ENCODE results near the gene CCDC61.

The CCDC61 gene

DNA sequence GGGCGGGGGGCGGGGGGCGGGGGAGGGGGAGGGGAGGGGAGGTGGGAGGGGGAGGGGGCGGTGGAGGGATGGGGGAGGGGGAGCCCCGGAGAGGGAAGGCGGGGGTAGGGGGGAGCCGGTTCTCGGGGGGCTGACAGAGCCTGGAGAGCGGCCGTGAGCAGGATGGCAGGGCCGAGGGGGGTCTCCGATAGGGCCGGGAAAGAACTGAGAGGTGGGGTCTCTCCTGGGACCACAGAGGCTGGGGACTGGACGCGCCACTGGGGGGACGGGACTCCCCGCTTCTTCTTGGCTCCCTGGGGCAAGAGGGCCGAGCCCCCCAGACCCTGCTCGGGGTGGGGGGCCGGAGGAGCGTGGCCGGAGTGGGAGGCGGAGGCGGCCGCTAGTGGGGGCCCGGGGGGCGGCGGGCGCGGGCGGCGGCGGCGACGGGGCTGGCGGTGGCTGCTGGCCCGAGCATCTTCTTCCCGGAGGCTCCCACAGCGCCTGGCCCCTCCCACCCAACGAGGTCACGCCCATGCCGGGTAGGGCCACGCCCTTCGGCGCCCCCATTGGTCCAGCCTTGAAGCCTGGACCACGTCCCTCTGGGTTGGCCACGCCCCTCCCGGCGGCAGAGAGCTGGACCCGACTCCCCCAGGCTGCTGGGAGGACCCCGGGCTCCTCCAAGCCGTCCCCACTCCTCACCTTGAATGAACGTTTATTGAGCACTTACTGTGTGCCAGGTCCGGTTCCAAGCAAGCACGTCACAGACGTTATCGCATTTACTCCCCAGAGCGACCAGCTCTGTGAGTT is 21.5 kb upstream of the CCDC61 start, which contains the start of gene NOVA2:
Gene NOVA2 (minus strand): TSS at position 313 of the 786 bp plus-strand sequence. CDS start 514 bp downstream, outside the sequence.
- DNase-seq, result peak; percentile 56 to 59

DNA sequence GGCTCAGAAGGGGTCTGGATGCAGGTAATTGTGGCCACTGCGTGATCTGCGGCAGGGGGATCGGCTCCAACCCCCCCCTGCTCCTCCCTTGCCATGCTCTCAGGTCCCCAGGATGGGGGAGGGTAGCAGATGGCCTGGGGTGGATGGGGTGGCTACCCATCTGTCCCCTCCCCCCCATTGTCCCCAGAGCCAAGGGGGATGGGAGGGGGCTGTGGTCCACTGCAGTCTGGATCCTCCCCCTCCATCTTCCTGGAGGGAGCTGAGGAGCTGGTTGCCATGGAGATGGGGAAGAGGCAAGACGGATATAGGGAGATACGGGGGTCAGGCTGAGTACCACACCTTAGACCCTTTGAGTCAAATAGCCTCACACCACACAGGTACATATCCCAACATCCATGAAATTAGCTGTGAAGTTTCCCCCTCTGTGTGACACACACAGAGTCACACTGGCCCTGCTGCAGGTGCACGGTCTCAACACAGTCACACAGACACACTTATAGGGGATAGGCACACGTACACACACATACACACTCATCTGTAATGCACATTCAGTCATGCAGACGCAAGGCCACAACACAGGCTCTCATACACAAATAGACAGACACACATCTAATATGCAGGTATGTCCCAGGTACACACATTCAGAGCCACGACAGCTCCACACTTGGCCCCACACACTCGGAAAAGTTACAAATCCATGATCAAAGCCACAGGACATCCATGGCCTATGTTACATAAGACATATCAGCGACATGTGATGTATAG is 19.8 kb upstream of the CCDC61 start:
- DNase-seq, result no peak

DNA sequence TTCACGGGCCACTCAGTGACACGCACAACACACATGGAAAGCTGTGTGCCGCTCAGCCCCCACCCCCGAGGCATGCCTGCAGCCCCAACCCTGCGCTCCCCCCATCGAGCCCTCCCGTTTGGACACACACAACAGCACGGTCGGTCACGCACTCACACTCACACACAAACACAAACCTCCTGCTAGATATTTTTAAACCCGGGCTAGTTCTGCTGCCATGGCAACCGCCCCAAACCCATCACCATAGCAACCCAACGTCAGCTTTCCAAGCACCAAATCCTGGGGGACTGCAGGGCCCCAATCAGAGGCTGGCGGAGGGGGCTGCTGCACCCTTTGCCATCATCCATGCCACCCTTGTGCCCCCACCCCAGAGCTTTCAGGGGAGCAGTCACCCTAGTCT is 19.1 kb upstream of the CCDC61 start:
- no peak for DNase-seq

DNA sequence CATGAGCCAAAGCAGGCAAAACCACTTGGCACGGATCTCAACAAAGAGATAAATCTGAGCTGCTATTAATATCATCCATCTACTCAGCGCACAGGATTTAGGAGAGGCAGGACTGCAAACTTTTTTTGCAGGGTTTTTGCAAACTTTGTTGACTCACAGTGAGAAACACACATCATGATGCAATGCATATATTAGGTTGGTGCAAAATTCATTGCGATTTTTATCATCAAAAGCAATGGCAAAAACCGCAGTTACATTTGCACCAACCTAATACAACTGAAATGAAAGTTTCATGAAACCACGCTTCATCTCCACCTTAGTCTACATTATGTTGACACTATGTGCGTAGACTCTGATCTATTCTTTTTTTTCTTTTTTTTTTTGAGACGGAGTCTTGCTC is 17.1 kb upstream of the CCDC61 start:
- DNase-seq, result no peak

DNA sequence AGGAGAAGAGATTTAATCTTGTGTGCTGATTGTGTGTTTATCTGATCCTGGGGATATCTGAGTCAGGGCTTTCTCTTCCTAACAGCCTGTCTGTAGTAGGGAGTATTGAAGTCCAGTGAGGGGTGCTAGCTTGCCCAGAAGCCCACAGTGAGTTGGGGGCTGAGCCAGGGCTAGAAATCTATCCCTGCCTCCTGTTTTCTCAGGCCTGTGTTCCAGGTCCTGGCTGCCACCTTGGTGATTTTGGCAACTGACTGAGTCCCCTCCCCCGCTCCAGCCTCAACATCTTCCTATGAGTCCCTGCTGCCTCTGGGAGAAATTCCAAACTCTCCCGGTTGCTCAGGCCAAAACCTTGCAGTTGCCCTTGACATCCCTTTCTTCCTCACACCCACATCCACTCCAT is 13.9 kb upstream of the CCDC61 start:
- no peak for DNase-seq

DNA sequence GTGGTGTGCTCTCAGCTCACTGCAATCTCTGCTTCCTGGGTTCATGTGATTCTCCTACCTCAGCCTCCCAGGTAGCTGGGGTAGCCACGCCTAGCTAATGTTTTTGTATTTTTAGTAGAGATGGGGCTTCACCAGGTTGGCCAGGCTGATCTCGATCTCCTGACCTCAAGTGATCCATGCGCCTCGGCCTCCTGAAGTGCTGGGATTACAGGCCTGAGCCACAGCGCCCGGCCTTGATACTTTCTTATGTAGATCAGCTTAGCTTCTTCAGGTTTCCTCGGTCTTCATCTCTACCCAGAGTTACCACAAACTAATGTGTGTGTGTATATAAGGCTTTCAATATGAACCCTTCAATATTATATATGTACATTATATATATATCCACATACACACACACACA is 9.9 kb upstream of the CCDC61 start:
- DNase-seq, result no peak

DNA sequence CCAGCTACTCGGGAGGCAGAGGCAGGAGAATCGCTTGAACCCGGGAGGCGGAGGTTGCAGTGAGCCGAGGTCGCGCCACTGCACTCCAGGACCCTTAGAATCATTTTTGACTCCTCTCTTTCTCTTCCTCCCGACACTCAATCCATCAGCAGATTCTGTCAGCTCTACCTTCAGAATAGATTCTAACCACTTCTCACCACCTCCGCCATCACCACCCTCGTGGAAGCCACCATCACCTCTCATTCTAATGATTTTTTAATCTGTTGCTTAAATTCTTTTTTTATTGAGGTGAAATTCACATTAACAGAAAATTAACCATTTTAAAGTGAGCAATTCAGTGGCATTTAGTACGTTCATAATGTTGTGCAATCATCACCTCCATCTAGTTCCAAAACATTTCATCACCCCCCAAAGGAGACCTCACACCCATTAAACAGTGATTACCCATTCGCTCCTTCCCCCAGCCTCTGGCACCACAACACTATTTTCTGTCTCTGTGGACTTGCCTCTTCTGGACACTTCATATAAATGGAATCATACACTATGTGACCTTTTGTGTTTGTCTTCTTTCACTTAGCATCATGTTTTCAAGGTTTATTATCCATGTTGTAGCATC is 5.0 kb upstream of the CCDC61 start:
- no peak for DNase-seq

DNA sequence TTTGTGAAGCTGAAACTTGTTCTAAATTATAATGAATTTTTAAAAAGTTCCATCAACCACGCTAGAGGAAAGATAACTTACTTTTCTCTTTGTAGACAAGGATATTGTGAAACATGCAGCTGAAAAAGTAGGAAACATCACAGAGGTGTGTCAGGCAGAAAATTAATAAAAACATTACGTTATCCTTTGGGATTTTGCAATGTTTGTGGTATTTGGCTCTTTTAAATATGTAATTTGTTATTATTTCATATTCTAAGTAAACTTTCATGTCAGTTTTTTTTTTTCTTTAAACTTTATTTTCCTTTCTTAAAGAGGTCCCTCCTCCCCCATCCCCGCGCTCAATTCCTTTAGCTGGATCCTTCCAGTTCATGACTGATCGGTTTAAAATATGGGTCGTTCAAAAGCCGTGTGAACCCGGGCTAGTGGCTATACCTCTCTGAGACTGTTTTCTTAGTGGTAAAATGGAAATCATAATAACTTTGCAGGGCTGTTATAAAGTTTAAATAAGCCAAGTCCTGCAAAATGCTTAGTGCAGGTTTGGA is 740 bp upstream of the CCDC61 start:
- DNase-seq, result no peak

DNA sequence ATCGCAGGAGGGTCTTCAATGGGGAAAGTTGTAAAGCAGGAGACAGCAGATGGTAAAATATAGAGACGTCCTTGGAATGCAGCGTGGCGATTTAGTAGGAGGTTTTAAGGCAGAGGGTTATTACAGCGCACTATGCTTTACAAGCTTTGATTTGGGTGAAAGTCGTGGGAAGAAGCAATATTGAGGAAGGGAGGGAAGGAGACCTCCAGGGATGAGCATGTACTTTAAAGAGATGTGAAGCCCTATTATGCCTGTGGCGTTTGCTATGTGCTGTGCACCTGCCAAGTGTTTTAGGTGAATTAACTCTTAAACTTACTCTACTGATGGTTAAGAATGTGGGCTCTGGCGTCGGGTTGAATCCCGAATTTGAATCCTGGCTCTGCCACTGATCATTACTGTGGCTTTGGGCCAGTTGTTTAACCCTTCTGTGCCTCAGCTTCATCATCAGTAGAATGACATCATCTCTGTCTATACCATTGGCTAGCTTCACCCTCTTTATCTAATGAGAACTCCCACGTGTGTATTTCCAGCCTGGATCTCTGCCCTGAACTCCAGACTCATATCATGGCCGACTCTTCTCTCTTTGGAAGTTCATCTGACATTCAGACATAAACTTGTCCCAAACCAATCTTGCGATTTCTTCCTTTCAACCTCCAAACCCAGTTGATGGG is 583 bp downstream of the CCDC61 start:
- no peak for DNase-seq

DNA sequence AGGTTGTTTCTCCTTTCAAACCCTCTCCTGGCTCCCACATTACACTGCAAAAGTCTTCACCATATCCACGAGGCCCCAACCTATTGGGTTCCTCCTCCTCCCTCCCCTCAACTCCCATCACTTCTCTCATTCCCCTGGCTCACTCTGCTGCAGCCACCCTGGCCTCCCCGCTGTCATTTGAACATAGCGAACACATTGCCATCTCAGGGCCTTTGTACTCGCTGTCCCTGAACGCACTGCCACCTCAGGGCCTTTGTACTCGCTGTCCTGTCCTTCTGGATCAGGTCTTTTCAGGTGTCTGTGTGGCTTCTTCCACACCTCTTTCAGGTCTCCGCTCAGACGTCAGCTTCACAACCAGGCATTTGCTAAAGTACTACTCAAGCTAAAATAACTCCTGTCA is 1.7 kb downstream of the CCDC61 start:
- no peak for DNase-seq

DNA sequence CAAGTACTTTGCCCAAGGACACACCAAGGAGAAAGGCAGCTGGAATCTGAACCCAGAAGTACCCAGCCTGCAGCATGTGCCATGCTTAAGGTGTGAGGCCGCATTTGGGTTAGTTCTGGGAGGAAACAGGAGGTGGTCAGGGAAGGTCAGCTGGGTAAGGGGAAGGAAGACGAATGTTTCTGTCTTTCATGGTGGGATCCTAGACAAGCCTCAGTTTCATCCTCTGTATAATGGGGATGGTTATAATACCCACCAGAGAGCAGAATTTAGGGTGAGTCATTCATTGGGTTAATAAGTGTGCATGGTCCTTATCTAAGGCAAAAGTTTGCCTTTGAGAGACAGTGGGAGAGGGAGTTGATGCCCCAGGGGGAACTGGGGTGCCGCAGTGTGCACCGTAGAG is 3.6 kb downstream of the CCDC61 start:
- DNase-seq, result no peak

DNA sequence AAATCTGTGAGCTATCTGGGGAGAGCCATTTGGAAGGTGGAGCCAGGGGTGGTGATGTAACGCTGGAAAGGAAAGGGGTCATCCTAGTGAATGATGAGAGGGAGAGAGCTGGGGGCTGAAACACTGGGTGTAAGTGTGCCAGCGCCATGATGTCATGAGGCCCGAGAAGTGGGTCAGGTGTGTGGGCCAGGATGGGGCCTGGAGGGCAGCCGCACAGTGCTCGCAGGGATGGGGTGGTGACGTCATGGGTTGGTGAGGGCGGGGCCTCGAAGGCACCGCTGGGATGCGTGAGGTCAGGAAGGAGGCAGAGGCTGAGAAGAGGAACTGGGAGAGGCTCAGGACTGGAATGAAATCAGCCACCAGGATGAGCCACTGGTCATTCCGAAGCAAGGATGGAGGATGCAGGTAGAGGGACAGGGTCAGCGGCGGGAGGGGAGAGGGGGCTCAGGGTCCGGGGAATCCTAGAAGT is 4.4 kb downstream of the CCDC61 start:
- no peak for DNase-seq

DNA sequence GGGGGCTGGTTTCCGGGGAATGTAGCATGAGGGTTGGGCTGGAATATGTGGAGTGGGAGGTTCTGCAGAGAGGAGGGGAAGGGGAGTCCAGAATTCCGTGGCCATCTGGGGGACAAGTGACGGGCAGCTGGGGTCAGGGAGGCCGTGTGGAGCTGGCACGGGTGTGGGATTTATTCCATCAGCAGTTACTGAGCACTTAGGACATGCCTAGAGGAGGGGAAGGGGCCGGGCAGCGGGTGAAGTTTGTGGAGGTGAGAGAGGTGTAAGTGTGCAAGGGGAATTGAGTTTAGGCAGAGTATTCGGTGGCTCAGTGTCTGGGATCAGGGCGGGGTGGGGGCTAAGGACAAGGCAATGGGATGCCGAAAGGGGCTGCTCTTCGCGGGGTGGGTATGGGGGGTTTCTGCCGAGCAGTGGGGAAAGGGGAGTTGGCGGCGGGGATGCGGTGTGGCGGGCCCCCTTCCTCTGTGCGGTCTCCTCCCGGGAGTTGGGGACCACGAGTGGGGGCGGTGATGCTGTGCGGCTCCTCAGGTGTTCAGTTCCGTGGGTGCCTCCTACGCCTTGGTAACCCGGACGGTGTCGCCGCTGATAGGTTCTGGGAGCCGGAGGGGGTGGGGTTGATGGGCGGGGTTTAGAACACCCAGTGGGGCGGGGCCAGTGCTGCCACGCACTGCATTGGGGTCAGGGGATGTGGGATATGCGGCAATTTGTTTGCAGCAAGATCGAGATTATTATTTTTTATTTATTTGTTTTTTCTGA is 5.4 kb downstream of the CCDC61 start:
- peak; percentile 10 to 13 for DNase-seq

DNA sequence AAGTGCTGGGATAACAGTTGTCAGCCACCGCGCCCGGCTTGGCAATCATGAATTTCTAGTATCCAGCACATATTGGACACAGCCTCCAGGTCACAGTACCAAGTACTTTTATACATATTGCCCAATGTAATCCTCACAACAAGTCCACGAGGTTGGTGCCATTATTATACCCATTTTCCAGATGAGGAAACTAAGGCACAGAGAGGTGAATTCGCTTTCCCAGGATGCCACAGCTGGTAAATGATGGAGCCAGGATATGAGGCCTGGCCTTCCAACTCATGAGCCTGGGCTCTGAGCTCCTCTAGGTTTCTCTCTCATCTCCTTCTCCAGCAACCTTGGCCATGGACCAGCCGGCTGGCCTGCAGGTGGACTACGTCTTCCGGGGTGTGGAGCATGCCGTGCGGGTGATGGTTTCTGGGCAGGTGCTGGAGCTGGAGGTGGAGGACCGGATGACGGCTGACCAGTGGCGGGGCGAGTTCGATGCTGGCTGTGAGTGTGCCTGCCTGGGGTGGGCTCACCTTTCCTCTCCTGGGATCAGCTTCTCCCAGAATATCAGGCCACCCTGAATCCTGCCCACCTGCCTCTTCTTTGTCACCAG is 7.5 kb downstream of the CCDC61 start:
- DNase-seq, result no peak

DNA sequence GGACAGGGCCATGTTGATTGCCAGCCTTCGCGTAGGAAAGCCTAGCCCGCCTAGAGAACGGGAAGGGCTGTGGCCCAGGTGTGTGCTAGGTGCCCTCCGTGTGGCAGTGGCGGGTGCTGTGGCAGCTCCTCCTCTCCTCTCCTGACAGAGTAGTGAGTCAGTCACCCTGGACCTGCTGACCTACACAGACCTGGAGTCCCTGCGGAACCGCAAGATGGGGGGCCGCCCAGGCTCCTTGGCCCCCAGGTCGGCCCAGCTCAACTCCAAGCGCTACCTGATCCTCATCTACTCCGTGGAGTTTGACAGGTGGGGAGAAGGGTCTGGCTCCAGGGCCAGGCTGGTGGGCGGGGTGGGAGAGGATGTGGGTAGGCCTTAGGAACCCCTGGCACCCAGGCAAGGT is 11.1 kb downstream of the CCDC61 start:
- DNase-seq, result no peak

DNA sequence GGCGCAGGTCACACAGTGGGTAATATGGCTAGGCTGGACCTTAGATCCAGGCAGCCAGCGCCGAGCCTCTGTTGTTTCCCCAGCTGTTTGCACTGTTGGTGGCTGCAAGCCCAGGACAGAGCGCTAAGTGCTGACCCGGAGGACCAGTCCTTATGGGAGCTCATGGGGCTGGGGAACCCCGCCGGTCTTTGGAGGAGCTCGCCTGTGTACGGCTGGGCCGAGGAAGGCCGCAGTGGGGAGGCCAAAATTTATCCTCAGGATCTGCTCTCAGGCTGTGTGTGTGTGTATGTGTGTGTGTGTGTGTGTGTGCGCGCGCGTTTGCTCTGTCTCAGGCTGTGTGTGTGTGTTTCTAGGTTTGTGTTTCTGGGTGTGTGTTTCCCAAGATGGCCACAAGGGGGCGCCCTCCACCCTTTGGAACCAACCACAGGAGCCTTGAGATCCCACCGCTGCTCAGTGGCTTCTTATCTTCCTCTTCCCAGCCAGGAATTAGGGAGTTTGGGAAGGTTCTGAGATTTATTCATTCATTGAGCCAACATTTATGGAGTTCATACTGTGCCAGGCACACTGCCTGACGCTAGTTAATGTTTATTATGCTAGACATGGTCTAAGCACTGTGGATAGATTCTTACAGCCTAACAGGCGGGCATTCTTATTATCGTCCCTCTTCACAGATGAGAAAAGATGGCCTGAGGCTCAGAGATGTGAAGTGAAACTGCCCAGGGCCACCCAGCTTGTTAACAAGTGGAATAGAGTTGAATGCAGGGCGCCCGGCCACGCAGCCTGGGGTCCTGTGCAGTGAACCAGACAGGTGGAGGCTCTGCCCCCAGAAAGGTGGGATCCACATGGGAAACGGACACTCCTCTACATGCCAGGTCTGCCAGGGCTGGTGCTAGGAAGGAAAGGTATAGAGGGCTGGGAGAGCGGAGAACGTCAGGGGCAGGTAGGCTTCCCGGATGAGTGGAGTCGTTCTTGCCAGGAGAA is 14.6 kb downstream of the CCDC61 start:
- peak; percentile 57 to 68 for DNase-seq

DNA sequence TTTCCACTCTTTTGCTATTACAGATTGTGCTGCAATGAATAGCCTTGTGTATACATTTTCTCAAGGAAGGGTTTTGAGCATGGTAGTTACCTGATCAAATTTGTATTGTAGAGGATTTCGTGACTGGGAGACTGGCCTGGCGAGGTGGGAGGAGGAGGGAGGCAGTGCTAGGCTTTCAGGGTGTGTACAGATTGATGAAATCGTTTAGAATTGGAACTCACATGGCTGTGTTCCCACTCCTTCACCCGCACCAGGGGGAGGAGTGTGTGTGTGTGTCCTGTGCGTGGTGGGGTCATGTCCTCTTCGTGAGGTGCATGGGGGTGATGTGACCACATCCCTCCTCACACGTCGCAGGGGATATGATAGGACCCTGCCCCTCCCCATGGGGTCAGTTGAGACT is 19.3 kb downstream of the CCDC61 start:
- DNase-seq, result no peak

DNA sequence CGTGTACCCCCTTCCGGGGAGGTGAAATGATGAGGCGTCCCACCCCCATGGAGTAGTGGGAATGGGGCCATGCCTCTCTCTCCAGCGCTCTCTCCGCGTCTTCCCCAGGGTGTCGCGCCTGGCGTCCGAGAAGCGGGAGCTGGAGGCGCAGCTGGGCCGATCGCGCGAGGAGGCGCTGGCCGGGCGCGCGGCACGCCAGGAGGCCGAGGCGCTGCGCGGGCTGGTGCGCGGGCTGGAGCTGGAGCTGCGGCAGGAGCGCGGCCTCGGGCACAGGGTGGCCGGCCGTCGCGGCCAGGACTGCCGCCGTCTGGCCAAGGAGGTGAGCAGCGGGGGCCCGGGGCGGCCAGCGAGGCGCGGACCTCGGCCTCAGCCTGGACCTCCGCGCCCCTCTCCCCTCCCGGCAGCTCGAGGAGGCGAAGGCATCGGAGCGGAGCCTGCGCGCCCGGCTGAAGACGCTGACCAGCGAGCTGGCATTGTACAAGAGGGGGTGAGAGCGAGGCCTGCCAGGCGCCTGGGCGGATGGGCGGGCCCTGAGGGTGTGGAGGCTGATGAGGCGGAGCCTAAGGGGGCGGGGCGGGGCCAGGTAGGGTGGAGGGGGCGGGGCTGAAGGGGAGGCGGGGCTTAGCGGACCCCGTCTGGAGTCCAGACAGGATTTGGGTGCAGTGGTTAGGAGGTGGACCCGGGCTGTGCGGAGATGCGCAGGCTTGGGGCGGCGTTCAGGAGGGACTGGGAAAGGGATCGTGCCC is 19.8 kb downstream of the CCDC61 start:
- DNase-seq, result peak; percentile 51 to 65

DNA sequence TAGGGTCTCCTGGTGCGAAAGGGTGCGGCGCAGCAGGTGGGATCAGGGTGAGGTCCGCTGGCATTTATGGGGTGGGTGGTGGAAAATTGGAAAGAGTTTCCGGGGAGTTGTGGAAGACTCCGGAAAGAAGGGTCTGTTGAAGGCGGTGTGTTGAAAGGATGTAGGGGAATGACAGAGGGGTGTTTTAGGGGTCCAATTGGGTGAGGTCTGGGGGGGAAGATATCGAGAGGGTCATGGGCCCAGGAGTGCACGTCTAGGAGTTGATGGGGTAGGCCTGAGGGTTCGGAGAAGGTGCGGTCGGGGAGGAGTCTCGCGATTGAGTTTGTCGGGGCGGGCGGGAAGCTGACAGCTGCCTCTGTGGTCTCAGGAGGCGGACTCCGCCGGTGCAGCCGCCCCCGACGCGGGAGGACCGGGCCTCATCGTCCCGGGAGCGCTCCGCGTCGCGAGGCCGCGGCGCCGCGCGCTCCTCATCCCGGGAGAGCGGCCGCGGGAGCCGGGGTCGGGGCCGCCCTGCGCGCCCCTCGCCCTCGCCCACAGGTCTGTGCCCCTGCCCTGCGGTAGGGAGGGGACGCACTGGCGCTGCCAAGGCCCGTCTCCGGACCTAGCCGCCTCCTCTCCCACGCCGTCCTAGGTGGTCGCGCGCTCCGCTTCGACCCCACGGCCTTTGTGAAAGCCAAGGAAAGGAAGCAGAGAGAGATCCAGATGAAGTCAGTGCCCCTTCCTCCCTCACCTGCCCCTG is 20.6 kb downstream of the CCDC61 start:
- no peak for DNase-seq

All from NCI-H2081 (cell line).